Skeletal muscle cell (primary cell): ENCODE measurements around the gene CACNA1D.
"Not testable (repeated sequence)": the region's sequence is repeated elsewhere in the genome, so short reads cannot be mapped to it uniquely, and the experiment has no call there.

ENCODE experiments used
- DNase-seq: peaks from one replicate; pipeline ENCODE4 v3.0.0-alpha.2; 2010; ENCODE audit warnings: low read depth
- H3K4me3 ChIP-seq: 2 replicates; pipeline ENCODE4 v1.5.1; 2011; ENCODE audit warnings: low read depth, mild to moderate bottlenecking, control low read depth, low read length, moderate library complexity

CACNA1D gene

DNA sequence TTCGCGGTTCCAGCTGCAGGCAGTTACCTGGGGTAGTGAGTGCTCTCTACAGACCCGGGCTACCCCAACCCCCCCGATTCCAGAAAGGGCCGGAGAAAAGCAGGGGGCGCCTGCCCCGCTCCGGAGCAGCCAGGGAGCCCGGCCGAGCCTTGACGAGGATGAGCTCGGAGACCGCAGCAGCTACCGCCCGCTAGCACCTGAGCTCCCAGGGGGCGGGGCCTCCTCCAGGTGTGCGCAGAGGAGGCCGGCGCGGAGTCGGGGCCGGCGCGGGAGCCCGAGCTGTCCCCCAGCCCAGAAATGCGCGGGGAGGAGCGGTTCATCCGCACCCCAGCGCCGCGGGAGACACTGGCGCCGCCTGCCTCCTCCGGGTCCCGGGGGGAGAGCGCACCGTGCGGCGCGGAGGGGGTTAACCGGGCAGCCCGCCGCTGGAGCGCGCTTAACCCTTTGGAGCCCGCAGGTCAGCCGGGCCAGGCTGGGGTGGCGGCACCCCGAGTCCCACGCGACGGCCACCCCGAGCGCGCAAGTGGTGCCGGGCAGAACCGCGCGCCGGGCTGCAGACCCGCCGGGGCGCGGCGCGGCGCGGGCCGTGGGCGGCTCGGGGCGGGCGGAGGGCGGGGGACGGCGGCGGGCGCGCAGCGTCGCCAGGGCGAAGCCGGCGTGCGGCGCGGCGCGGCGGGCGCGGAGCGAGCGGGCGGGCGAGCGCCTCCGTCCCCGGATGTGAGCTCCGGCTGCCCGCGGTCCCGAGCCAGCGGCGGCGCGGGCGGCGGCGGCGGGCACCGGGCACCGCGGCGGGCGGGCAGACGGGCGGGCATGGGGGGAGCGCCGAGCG lies at the start of gene CACNA1D:
Gene CACNA1D (plus strand): TSS at position 649 of the 829 bp plus-strand sequence. CDS start 556 bp downstream, outside the sequence.
- peak within 1 kb of the TSS; percentile 48 for H3K4me3 ChIP-seq
- no peak for DNase-seq

DNA sequence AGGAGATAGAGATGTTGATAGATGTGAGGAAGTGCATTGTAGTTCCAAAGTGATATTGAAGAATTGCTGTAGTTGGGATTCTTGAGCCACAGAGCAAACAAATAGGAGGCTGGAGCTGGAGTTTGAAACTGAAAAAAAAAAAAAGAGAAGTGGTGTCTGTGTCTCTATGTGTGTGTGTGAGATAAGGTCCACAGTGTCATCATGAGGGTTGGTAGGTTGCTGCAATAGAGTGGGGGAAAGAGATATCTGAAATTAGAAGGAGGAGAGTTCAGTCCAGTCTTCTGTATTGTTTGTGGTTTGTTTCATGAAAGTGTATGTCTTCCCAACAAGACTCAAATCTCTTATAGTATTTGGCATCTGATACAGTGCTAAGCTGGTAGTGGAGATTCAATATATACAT lies 37.3 kb upstream of the CACNA1D start:
- DNase-seq = no peak
- H3K4me3 ChIP-seq = no peak overlapping the region

DNA sequence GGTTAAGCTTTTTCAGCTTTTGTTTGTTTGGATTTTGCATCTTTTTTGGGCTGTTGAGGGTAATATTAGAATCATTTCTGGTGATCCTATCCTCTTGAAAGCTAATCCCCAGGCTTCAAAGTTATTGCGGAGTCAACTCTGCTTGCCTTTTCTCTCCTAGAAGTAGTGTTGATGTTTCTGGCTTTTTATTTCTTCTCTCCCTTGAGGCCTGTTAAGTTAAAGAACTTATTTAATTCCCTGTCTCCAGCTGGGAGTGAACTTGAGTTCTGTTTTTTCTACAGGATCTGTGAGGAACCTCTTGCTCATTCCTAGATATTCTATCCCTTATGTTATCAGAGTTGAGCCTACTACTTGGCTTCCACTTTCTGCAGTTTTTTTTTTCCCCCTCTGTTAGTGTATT lies 34.1 kb upstream of the CACNA1D start:
- H3K4me3 ChIP-seq = no peak overlapping the region
- no peak for DNase-seq

DNA sequence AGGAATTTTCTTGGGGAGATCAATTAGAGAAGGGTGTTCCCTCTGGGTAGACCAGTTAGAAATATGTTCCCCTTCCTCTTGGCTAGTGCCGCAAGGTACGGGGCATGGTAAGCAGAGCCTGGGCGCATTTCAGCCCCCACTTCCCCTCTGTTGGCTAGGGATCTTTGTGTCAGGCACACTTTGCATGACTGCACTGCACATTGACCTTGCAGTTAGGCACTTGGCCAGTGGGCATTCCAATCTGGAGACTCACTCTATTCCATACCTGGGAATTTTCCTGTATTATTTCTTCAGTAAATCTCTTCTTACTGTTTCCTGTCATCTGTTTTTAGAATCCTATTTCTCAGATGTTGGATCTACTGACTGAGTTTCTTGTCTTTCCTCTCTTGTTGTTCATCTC lies 30.0 kb upstream of the CACNA1D start:
- no peak overlapping the region for H3K4me3 ChIP-seq
- DNase-seq = no peak

DNA sequence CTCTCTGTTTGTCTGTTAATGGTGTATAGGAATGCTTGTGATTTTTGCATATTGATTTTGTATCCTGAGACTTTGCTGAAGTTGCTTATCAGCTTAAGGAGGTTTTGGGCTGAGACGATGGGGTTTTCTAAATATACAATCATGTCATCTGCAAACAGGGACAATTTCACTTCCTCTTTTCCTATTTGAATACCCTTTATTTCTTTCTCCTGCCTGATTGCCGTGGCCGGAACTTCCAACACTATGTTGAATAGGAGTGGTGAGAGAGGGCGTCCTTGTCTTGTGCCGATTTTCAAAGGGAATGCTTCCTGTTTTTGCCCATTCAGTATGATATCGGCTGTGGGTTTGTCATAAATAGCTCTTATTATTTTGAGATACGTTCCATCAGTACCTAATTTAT lies 24.7 kb upstream of the CACNA1D start:
- H3K4me3 ChIP-seq, DNase-seq: not testable (repeated sequence)

DNA sequence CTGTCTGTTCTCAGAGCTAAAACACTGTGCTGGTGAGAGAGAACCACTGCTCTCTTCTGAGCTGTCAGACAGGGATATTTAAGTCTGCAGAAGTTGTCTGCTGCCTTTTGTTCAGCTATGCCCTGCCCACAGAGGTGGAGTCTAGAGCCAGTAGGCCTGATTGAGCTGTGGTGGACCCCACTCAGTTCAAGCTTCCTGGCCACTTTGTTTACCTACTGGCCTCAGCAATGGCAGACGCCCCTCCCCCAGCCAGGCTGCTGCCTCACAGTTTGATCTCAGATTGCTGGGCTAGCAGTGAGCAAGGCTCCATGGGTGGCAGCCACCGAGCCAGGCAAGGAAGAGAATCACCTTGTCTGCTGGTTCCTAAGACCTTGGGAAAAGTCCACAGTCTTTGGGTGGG lies 21.0 kb upstream of the CACNA1D start:
- no peak overlapping the region for H3K4me3 ChIP-seq
- no peak for DNase-seq

DNA sequence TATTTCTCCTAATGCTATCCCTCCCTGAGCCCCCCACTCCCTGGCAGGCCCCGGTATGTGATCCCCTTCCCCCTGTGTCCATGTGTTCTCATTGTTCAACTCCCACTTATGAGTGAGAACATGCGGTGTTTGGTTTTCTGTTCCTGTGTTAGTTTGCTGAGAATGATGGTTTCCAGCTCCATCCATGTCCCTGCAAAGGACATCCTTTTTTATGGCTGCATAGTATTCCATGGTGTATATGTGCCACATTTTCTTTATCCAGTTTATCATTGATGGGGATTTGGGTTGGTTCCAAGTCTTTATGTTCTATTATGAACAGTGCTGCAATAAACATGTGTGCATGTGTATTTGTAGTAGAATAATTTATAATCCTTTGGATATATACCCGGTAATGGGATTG lies 18.0 kb upstream of the CACNA1D start:
- H3K4me3 ChIP-seq, DNase-seq: not testable (repeated sequence)

DNA sequence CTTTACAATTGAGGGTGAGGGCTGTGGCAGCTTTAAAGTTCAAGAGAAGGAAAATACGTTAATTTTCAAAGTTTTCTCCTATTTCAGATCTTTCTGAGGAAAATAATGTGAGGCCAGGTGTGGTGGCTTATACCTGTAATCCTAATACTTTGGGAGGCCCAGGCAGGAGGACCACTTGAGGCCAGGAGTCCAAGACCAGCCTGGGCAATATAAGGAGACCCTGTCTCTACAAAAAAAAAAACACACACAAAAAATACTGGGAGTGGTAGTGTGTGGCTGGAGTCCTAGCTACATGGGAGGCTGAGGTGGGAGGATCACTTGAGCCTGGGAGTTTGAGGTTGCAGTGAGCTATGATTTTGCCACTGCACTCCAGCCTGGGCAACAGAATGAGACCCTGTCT lies 16.7 kb upstream of the CACNA1D start:
- not testable (repeated sequence) for DNase-seq, H3K4me3 ChIP-seq

DNA sequence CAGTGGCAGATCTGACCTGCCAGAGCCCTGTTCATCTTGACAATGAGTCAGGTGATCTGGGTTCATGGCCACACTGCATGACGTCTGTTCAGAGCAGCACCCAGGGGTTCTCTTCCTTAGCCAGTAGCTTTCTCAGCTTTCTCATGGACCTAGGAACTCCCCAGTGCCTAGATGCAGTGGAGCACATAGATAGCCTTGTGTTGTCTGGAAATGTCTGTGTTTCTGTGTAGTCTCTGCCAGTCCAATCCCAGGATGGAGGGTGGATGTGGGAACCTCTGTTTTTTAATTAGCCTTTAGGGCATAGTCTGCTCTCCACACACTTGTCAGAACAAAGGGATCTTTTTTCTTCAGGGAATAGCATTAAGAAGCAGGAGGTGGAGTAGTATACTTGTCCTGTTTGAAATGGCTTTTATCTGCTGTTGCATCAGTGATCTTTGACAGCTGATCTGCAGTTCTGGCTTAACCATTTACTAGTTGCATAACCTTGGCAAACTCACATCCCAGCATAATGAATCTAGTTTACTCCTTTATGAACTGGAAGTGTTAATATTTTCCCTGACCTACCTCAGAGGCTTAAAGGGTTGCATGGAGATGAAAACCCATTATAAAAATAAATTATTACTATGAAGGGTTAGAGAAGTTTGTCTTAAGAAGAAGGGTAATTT lies 16.1 kb upstream of the CACNA1D start:
- DNase-seq = no peak

DNA sequence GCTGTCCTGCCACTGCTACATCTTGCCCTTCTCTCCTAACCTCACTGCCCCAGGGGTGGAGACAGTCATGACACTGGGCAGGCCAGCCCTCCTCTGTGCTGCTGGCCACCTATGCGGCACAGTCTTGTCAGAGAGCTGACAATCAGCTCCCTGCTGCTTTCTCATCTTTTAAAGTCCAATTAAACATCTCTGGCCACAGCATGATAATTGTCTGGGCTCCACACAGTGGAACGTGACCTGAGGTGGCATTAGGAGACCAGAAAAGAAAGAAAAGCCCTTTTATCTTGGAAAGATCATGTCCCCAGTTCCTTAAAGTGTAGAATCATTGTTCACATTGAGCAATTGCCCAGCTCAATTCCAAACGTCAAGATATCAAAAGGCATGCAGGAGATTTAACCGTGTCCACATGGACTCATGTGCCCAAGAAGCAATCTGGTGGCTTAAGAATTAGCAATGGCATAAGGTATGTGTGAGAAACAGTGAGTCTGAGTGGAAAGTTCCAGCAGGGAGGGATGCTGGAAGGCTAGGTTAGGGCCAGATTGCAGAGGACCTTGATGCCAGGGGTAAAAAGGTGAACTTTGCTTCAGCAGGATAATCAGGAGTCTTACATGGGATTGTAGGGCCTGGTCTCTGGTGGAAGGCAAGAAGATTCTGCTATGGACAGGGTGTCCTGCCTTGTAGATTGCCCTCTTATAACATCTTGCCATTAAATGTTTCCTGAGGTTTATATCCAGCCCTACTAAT lies 15.3 kb upstream of the CACNA1D start:
- DNase-seq = no peak
- H3K4me3 ChIP-seq = no peak overlapping the region

More for the DNA sequence above, 16.1 kb upstream of the CACNA1D start:
- no peak overlapping the region for H3K4me3 ChIP-seq

DNA sequence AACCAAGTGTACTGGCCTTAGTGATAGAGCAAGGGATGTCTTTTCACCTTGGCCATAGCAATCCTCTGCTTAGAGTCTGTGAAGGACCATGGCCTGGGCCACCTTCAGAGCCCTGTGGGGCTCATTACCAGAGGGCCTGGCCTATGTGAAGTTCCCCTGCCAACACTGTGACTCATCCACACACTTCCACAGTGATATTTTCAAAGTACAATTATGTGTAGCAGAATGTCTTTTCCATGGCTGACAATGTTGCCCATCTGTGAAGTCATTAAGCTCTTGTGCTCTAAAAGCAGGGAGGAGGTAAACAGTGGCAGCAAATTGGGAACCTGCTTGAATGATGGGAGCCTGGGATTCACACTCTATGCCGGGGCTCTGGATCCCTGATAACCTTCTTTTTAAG lies 12.2 kb upstream of the CACNA1D start:
- DNase-seq = no peak
- no peak overlapping the region for H3K4me3 ChIP-seq

DNA sequence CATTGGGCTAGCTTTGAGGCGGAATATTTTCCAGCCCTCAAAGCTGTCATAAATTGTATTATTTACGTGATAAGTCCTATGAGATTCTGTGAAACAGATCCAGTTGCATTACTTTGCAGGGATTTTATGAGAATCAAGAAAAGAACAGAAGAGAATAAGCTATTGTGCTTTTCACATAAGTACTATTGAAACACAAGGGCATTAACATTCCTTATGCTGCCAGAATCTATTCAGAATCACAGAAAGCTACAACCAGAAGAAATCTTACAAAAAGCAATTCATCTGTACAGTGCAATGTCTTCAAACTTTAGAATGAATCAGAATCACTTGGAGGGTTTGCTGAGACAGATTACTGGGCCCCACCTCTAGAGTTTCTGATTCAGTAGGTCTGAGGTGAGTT lies 10.6 kb upstream of the CACNA1D start:
- H3K4me3 ChIP-seq = no peak overlapping the region
- no peak for DNase-seq

DNA sequence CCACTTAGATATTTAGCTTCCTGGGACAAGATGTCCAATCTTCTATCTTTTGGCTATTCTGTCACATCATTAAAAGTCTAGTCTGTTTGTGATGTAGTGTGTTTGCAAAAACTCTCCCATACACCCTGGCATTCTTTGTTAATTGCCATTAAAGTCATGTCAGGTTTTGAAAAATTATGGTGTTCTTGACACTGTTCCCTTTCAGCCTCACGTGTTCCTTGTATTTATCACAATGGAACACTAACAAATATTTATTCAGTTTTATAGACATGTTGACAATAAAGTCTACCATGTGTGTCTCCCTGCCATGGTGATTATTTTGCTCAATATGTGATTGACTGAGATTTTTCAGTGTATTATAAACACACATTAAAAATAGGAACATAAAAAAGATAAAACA lies 9.4 kb upstream of the CACNA1D start:
- no peak for DNase-seq
- H3K4me3 ChIP-seq = no peak overlapping the region

DNA sequence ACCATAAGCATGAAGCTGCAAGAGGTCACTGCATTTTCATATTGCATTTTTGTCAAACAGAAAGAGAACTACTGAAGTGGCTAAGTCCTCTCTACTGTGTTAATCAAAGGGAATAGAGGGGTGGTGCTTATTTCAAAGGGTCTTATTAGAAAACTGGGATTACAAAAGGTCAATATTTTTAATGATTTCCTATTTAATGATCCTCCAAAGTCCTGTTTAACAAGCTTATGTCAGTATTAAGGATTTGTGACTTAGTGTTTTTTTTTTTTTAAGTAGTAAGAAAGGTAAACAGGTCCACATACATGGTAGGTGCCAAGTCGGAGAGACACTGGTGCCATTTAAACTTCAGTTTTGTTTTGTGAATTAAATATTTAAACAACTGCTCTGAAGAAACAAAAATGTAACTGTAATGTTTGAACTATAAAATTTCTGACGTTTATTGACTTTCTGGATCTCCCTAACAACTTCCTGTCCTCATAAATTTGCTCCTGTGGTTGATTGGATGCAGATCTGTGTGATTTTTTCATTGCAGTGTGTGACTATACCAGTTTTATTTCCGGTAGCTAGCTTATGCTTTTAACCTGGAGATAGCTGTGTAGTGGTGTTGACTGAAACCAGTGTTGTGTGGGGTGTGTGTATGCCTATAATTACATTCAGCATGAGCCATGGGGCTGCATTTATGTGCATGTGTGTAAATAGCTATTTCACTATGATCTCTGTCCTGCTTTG lies 8.6 kb upstream of the CACNA1D start:
- no peak for DNase-seq
- no peak overlapping the region for H3K4me3 ChIP-seq

DNA sequence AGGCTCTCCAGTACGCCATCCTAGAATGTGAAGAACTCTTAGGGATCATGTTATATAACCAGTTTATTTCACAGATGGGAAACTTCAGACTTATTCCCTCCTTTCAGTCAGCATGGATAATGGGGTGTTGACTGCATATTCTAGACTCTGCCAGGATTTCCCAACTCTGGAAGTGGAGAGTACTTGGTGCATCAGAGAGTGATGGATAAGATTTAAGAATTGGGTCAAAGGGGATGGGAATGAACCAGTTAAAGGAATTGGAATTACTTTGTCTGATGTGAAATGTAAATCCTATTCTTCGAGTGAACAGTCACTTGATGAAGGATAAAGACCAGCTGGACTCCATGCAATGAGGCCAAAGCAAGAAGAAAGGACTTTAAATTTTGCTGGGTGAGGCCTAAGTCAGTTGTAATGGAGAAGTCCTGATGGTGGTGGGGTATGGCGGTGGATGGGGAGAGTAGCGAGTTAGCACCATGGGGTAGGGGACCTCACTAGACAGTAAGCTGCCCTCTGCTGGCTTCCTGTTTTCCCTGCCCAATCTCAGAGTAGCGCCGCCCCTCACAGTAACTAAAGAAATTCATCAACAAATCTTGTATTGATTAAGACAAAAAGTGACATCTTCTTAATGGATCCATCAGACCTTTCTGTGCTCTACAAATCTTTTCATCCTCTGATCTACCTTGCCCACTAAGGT lies 7.3 kb upstream of the CACNA1D start:
- DNase-seq = no peak
- H3K4me3 ChIP-seq = no peak overlapping the region

DNA sequence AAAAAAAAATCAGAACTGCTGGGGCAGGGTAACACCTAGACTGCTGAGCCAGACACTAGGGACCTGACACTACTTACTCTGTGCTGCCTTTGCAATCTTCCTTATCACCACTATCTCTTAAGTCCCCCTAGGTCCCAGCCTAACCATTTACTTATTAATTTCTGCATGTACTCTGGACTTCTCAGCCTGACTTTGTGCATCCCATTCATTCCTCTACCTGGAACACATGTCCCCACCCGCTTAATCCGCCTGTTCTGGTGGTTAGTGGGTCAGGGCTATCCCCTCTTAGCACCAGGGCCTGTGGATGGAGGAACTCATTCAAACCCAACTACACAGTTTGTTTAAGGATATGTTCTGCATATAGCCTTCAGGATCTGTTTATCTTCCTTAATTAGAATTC lies 5.0 kb upstream of the CACNA1D start:
- DNase-seq = no peak
- H3K4me3 ChIP-seq = no peak overlapping the region

DNA sequence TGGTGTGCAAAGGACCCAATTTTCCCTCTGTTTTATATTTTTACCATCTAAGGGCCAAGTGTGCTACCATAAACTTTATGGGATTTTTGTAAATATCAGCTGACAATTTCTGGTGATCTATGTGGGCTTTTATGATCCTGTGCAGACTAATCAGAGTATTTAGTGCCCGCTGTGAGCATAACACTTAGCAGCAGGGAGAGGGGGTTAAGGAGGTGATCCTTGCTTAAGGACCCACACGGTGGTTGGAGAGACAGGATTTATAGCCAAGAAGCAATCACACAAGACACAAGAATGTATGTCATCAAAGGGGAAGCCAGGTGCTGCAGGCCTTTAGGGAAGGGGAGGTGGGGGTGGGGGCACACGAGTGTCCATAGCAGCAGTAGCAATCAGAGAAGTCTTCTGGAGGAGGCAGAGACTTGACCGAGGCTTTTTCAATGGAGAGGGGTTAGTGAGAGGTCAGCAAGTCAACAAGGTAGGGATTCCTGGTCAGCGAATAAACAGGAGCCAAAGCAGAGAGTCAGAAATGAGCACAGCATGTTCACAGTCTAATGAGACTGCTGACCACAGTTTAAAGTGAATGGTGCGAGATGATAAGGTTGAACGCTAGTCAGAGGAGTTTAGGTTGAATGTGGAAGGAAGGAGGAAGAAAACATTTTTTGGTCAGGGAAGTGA lies 4.5 kb upstream of the CACNA1D start:
- DNase-seq = no peak
- no peak overlapping the region for H3K4me3 ChIP-seq

DNA sequence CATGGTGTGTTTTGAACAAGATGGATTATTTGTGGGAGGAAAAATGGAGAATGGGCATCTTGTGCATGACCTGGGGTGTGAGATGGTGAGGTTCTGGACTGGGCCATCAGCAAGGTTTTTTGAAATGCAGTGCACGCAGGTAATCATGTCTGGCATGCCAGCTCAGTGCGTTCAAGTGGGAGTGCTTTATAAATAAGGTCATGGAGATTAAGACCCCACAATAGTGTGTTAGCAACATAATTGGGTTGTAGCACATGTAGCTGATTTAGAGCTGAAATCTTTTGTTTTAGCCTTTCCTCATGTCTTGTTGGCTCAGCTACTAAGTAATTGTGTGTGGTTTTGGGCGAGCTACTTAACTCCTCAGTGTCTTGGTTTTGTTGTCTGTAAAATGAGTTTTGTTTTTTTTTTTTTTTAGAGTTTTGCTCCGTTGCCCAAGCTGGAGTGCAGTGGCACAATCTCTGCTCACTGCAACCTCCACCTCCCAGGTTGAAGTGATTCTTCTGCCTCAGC lies 3.9 kb upstream of the CACNA1D start:
- no peak for DNase-seq
- no peak overlapping the region for H3K4me3 ChIP-seq
